ENCODE data around the gene SLC6A8.

The SLC6A8 gene

GRCh38 chrX:153687121-153688039, at the start of gene SLC6A8:
SLC6A8 (plus strand) TSS chrX:153687926; CDS start chrX:153688575, 649 bp downstream.
- peak; percentile 46 for DNase-seq

GRCh38 chrX:153638041-153638371, 49.7 kb upstream of the SLC6A8 start:
- no peak for DNase-seq

GRCh38 chrX:153638436-153639176, 49.1 kb upstream of the SLC6A8 start:
- no peak for DNase-seq

GRCh38 chrX:153639177-153640044, 48.3 kb upstream of the SLC6A8 start:
- DNase-seq, result no peak

GRCh38 chrX:153640045-153640686, 47.6 kb upstream of the SLC6A8 start:
- DNase-seq, result no peak

GRCh38 chrX:153640736-153641575, 46.8 kb upstream of the SLC6A8 start:
- no peak for DNase-seq

GRCh38 chrX:153641627-153642026, 46.1 kb upstream of the SLC6A8 start:
- no peak for DNase-seq

- DNase-seq, result no peak
Measured at GRCh38 chrX:153642051-153642654, 45.6 kb upstream of the SLC6A8 start.

GRCh38 chrX:153642655-153643430, 44.9 kb upstream of the SLC6A8 start:
- DNase-seq, result no peak

GRCh38 chrX:153643431-153644351, 44.0 kb upstream of the SLC6A8 start:
- DNase-seq, result no peak

GRCh38 chrX:153644356-153645125, 43.2 kb upstream of the SLC6A8 start:
- no peak for DNase-seq

GRCh38 chrX:153645151-153645550, 42.6 kb upstream of the SLC6A8 start:
- DNase-seq, result no peak

- DNase-seq, result no peak
Measured at GRCh38 chrX:153645921-153646488, 41.7 kb upstream of the SLC6A8 start.

- DNase-seq, result no peak
Measured at GRCh38 chrX:153646620-153647373, 40.9 kb upstream of the SLC6A8 start, which contains the start of gene DUSP9. DUSP9 (plus strand) TSS chrX:153647203; CDS start chrX:153647954, 751 bp downstream.

GRCh38 chrX:153647461-153648357, 40.0 kb upstream of the SLC6A8 start:
- DNase-seq, result no peak
